HepG2 (cell line): ENCODE results near the gene NDUFB5. TPM values are rescaled to one million over a fixed set of nuclear protein-coding genes. Genes with fewer than 3 reads are reported as not detected.

Source experiments
- ATAC-seq: fragments of 200-7000 bp; cut with Tn5 transposase; 3 replicates; pipeline ENCODE4 v1.9.1; 2020; ENCODE audit warnings: mild to moderate bottlenecking, moderate library complexity
- BruUV-seq: library from RNA; stranded (reverse); fragments of 400-500 nt; replicated peaks from 2 replicates; lab custom pipeline; 2021; lab: Mats Ljungman, UMichigan
- CTCF ChIA-PET: fragments of 300-600 bp; formaldehyde crosslinking; extraction: SDS; loops from one replicate; lab custom pipeline; 2021; ENCODE audit warnings: low total read pairs, inconsistent platforms, low intra/inter-chr PET ratio; lab: Yijun Ruan, JAX
- POLR2A ChIA-PET: fragments of 350-600 bp; sonication (Branson Sonifier 250); formaldehyde crosslinking; loops from one replicate; lab custom pipeline; 2020; ENCODE audit warnings: antibody characterized with exemption, inconsistent platforms; lab: Yijun Ruan, JAX
- DNase-seq: peaks from one replicate; pipeline ENCODE4 v3.0.0-alpha.2; 2015; ENCODE audit warnings: low spot score
- FAIRE-seq: peaks from 3 replicates; lab custom pipeline; 2011; peaks lifted over from hg19 to GRCh38; lab: Jason Lieb, UNC
- H2AFZ ChIP-seq: one replicate; pipeline ENCODE4 v1.6.1; 2011; ENCODE audit warnings: low read length, inconsistent platforms
- H3K27ac ChIP-seq: fragments of 300-600 bp; 3 replicates; pipeline ENCODE4 v1.8.0; 2011; ENCODE audit warnings: mixed run types, mild to moderate bottlenecking, mixed read lengths, low read length, inconsistent platforms; ENCODE audit not compliant: insufficient read depth; ENCODE audit errors: extremely low read length
- H3K27me3 ChIP-seq, 2 experiments: fragments of 200-600 bp in 1 of 2; 2 replicates in 1 of 2; 3 replicates in 1 of 2; pipeline versions ENCODE4 v1.6.0 to v1.8.0; 2011; ENCODE audit warnings: low read length in 2 of 2, mild to moderate bottlenecking in 2 of 2, moderate library complexity in 2 of 2, inconsistent platforms in 1 of 2; ENCODE audit not compliant: insufficient read depth in 2 of 2, control insufficient read depth in 1 of 2
- H3K36me3 ChIP-seq, 2 experiments: fragments of 200-600 bp in 1 of 2; replicated peaks in 1 of 2; 2 replicates in 1 of 2; 3 replicates in 1 of 2; pipeline versions ENCODE4 v1.5.1 to v1.8.0; 2011; ENCODE audit warnings: low read length in 2 of 2, inconsistent platforms in 1 of 2; ENCODE audit not compliant: insufficient read depth in 2 of 2, control insufficient read depth in 1 of 2
- H3K4me1 ChIP-seq: 2 replicates; pipeline ENCODE4 v1.5.1; 2012; ENCODE audit warnings: low read length, inconsistent platforms; ENCODE audit not compliant: insufficient read depth
- H3K4me2 ChIP-seq: 2 replicates; pipeline ENCODE4 v1.6.0; 2011; ENCODE audit warnings: low read depth, low read length, inconsistent platforms
- H3K4me3 ChIP-seq, 3 experiments: fragments of 200-600 bp in 1 of 3; sonication (generic), shearing (Covaris generic) in 1 of 3; replicated peaks in 1 of 3; 2 replicates each; pipeline ENCODE4 v1.5.1; 2011 to 2016; ENCODE audit warnings: low read length in 3 of 3, inconsistent platforms in 2 of 3, low read depth in 2 of 3, mild to moderate bottlenecking in 2 of 3, control low read depth in 1 of 3, mixed read lengths in 1 of 3; ENCODE audit not compliant: insufficient read depth in 1 of 3
- H3K79me2 ChIP-seq: one replicate; pipeline ENCODE4 v1.6.1; 2011; ENCODE audit warnings: low read length, inconsistent platforms; ENCODE audit not compliant: insufficient read depth
- H3K9ac ChIP-seq: 2 replicates; pipeline ENCODE4 v1.6.0; 2011; ENCODE audit warnings: mild to moderate bottlenecking, low read depth, low read length, inconsistent platforms; ENCODE audit not compliant: insufficient read depth
- H3K9me3 ChIP-seq: 2 replicates; pipeline ENCODE4 v1.5.1; 2012; ENCODE audit warnings: mild to moderate bottlenecking, low read length
- H4K20me1 ChIP-seq: 2 replicates; pipeline ENCODE4 v1.6.0; 2011; ENCODE audit warnings: inconsistent platforms, mild to moderate bottlenecking, low read length, moderate library complexity; ENCODE audit not compliant: insufficient read depth
- KDM2A ChIP-seq: sonication (generic); formaldehyde crosslinking; IDR thresholded peaks from 2 replicates; pipeline ENCODE4 v1.4.0; 2020; ENCODE audit warnings: low read depth, missing genetic modification reagents, borderline replicate concordance
- MAFG ChIP-seq: sonication (generic); formaldehyde crosslinking; IDR thresholded peaks from 2 replicates; pipeline ENCODE4 v1.5.1; 2020; ENCODE audit warnings: mild to moderate bottlenecking, missing genetic modification reagents
- MTA3 ChIP-seq: sonication (generic); formaldehyde crosslinking; IDR thresholded peaks from 2 replicates; pipeline ENCODE4 v1.4.0; 2020; ENCODE audit warnings: missing genetic modification reagents
- SAFB2 ChIP-seq: sonication (generic); formaldehyde crosslinking; IDR thresholded peaks from 2 replicates; pipeline ENCODE4 v1.5.1; 2020; ENCODE audit warnings: missing genetic modification reagents, low read depth, mild to moderate bottlenecking, borderline replicate concordance
- ZNF256 ChIP-seq: sonication (generic); formaldehyde crosslinking; conservative IDR thresholded peaks from 2 replicates; pipeline ENCODE4 v1.4.0; 2020; ENCODE audit warnings: missing genetic modification reagents
- ZNF280B ChIP-seq: sonication (generic); formaldehyde crosslinking; IDR thresholded peaks from 2 replicates; pipeline ENCODE4 v1.5.0; 2020; ENCODE audit warnings: missing genetic modification reagents, mild to moderate bottlenecking, borderline replicate concordance
- WGBS: methylation state at CpG from one replicate; pipeline ENCODE4 v1.1.6; 2017; ENCODE audit warnings: low lambda C conversion rate; 5-methylcytosine and 5-hydroxymethylcytosine counted together
- in situ Hi-C: cut with HindIII; loops from 2 replicates; pipeline ENCODE4 v1.10.0; 2017; ENCODE audit warnings: low pct_unique_long_range_greater_than_20kb; ENCODE audit not compliant: extremely low pct_ligation_motif_present
- intact Hi-C: fragments of 100-400 bp; cut with micrococcal nuclease; formaldehyde crosslinking; loops from one replicate; pipeline ENCODE4 v1.10.0; 2022; ENCODE audit not compliant: unreplicated experiment
- polyA plus RNA-seq, 8 experiments: library from polyadenylated mRNA; depleted of rRNA in 3 of 8; stranded (reverse) in 7 of 8; unstranded in 1 of 8; fragments of >200 nt; fragmentation: Illumina TruSeq in 4 of 8; extraction: Trizol in 4 of 8; gene quantifications; 2 replicates each; pipeline versions ENCODE4 v1.2.1 to v1.2.3, GENCODE V29; 2011 to 2016; ENCODE audit warnings: low read depth in 4 of 8, missing spikeins in 1 of 8, mixed read lengths in 1 of 8; ENCODE audit not compliant: insufficient read depth in 1 of 8
- total RNA-seq, 5 experiments: library from RNA; depleted of rRNA; stranded (reverse); fragments of >200 nt; fragmentation: Illumina TruSeq; extraction: Trizol; gene quantifications; 2 replicates each; pipeline ENCODE4 v1.2.3, GENCODE V29; 2016; ENCODE audit warnings: low read depth in 1 of 5
- TF ChIP-seq, protein P1 (sequence below): IDR thresholded peaks from 2 replicates; pipeline ENCODE4 v1.6.1; 2016; ENCODE audit warnings: missing genetic modification reagents, missing compliant biosample characterization

Gene NDUFB5
- total and polyA plus RNA-seq, 2 of the 13 experiments (the other 11 are each of a cell fraction or from before 2014, with no cell fraction given): 43.3 to 120 TPM

- TF ChIP-seq MAFG (CRISPR knock-in tag): peak; percentile 61; the same call in 1 of the 2 replicates
- TF ChIP-seq KDM2A (CRISPR knock-in tag): peak; percentile 69; the same call in 1 of the 2 replicates
These were observed 48.7 kb downstream of the NDUFB5 start (continued) for GRCh38 chr3:179653096-179653797.

DNA sequence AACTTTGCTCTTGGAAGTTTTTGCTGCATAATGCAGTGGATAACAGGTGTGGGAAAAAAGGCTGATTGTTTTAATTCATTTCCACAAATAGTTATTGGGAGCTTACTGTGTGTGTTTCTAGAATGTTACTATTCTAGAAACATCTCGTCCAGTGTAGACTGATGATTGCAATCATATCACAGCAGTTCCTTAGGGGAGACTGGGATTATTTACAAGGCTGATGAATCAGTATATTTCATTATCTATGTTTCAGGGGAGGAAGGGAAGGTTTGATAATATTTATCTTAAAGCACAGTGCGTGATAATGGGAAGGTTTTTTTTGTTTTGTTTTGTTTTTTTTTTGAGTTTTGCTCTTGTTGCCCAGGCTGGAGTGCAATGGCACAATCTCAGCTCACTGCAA lies 50.6 kb downstream of the NDUFB5 start:
- TF ChIP-seq, protein P1, sequence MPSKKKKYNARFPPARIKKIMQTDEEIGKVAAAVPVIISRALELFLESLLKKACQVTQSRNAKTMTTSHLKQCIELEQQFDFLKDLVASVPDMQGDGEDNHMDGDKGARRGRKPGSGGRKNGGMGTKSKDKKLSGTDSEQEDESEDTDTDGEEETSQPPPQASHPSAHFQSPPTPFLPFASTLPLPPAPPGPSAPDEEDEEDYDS (CRISPR knock-in tag): no peak
- no peak for TF ChIP-seq MTA3 (CRISPR knock-in tag)
- no peak for TF ChIP-seq ZNF280B (CRISPR knock-in tag)
- no peak for TF ChIP-seq SAFB2
- no peak for TF ChIP-seq ZNF256 (CRISPR knock-in tag)
- no TSS peak for BruUV-seq
- ATAC-seq (no peak), DNase-seq (no peak), FAIRE-seq (no peak)
- no peaks in the 10 kb centered on the region for H4K20me1 ChIP-seq
- H2AFZ ChIP-seq: no peak overlapping the region
- H3K4me1 ChIP-seq: peaks cover 65% of the 10 kb centered on the region
- WGBS: 81% methylated on average over 2 of the region's 2 CpGs
- intact Hi-C loops (no loop called here), in situ Hi-C loops (no loop called here)
- peaks cover 0 to 7% of the 10 kb centered on the region in 2 experiments; a peak in 2 of 5 replicates for H3K36me3 ChIP-seq
- POLR2A ChIA-PET: no interaction called here
- peaks cover 65% of the 10 kb centered on the region for H3K79me2 ChIP-seq
- no peak overlapping the region for H3K27ac ChIP-seq
- peak overlapping the region; percentile 87 for H3K4me2 ChIP-seq
- peak overlapping the region; percentile 90 for H3K9ac ChIP-seq
- CTCF ChIA-PET: no interaction called here
- peak overlapping the region; percentile 77 to 98 (median 92); a peak in 5 of 6 replicates for H3K4me3 ChIP-seq
- no peaks in the 10 kb centered on the region for H3K27me3 ChIP-seq
- H3K9me3 ChIP-seq: no peaks in the 10 kb centered on the region
